H1 (cell line): ENCODE results near the gene ARMS2. TPM values are rescaled to one million over a fixed set of nuclear protein-coding genes. Genes with fewer than 3 reads are reported as not detected.

Experiments
- CTCF ChIA-PET: fragments of 300-600 bp; sonication (Branson Sonifier 250); formaldehyde crosslinking; loops from one replicate; lab custom pipeline; 2021; ENCODE audit not compliant: partially characterized antibody; lab: Charles Lee
- POLR2A ChIA-PET: fragments of 300-600 bp; sonication (Branson Sonifier 250); formaldehyde crosslinking; loops from one replicate; lab custom pipeline; 2021; ENCODE audit warnings: inconsistent platforms; ENCODE audit not compliant: partially characterized antibody; lab: Charles Lee
- DNase-seq, 2 experiments: peaks; one replicate each; pipeline versions ENCODE4 v3.0.0 to v3.0.0-alpha.2; 2010 to 2022; ENCODE audit warnings: low spot score in 2 of 2, low read depth in 1 of 2, mixed read lengths in 1 of 2
- FAIRE-seq: peaks from 2 replicates; lab custom pipeline; 2011; peaks lifted over from hg19 to GRCh38; lab: Jason Lieb, UNC
- H2AFZ ChIP-seq: 2 replicates; pipeline ENCODE4 v1.8.1; 2012; ENCODE audit warnings: low read length, inconsistent platforms
- H2AK5ac ChIP-seq: 2 replicates; pipeline ENCODE4 v1.6.1; 2013; ENCODE audit warnings: low read depth, low read length
- H2BK120ac ChIP-seq: replicated peaks from 2 replicates; pipeline ENCODE3; 2013; ENCODE audit warnings: low read depth, low read length, inconsistent platforms
- H2BK12ac ChIP-seq: 2 replicates; pipeline ENCODE4 v1.6.1; 2013; ENCODE audit warnings: low read depth, low read length
- H2BK15ac ChIP-seq: 2 replicates; pipeline ENCODE4 v1.6.1; 2013; ENCODE audit warnings: low read length
- H2BK20ac ChIP-seq: 2 replicates; pipeline ENCODE4 v1.6.1; 2013; ENCODE audit warnings: low read length
- H2BK5ac ChIP-seq: 2 replicates; pipeline ENCODE4 v1.6.1; 2013; ENCODE audit warnings: low read depth, low read length
- H3K14ac ChIP-seq: 2 replicates; pipeline ENCODE4 v1.6.1; 2013; ENCODE audit warnings: inconsistent platforms; ENCODE audit not compliant: insufficient read length
- H3K18ac ChIP-seq: 2 replicates; pipeline ENCODE4 v1.6.1; 2013; ENCODE audit warnings: low read length; ENCODE audit errors: extremely low read depth
- H3K23ac ChIP-seq: 2 replicates; pipeline ENCODE4 v1.6.1; 2013; ENCODE audit warnings: inconsistent platforms; ENCODE audit not compliant: insufficient read length
- H3K23me2 ChIP-seq: 2 replicates; pipeline ENCODE4 v1.6.1; 2013; ENCODE audit warnings: low read depth, low read length
- H3K27ac ChIP-seq: 2 replicates; pipeline ENCODE4 v1.6.1; 2011; ENCODE audit warnings: low read depth, low read length, inconsistent platforms
- H3K27me3 ChIP-seq, 4 experiments: replicated peaks in 1 of 4; 1 replicate in 1 of 4; 2 replicates in 3 of 4; pipeline versions ENCODE4 v1.6.1 to v1.8.1; 2011 to 2013; ENCODE audit warnings: low read length in 3 of 4, mild to moderate bottlenecking in 3 of 4, inconsistent platforms in 2 of 4, mixed read lengths in 2 of 4, moderate library complexity in 1 of 4; ENCODE audit not compliant: control insufficient read depth in 3 of 4, insufficient read depth in 3 of 4; ENCODE audit errors: extremely low read depth in 1 of 4
- H3K36me3 ChIP-seq, 4 experiments: 2 replicates each; pipeline versions ENCODE4 v1.6.1 to v1.8.1; 2011 to 2013; ENCODE audit warnings: mild to moderate bottlenecking in 4 of 4, low read length in 3 of 4, moderate library complexity in 2 of 4, control low read depth in 1 of 4, inconsistent platforms in 1 of 4; ENCODE audit not compliant: insufficient read depth in 4 of 4, control insufficient read depth in 2 of 4
- H3K4ac ChIP-seq: replicated peaks from 2 replicates; pipeline ENCODE3; 2013; ENCODE audit warnings: low read length, low read depth, mixed read lengths, inconsistent platforms; ENCODE audit not compliant: insufficient read length
- H3K4me1 ChIP-seq, 4 experiments: replicated peaks in 1 of 4; 1 replicate in 1 of 4; 2 replicates in 3 of 4; pipeline versions ENCODE4 v1.6.1 to v1.8.1; 2011 to 2013; ENCODE audit warnings: low read length in 3 of 4, inconsistent platforms in 2 of 4, mixed read lengths in 1 of 4; ENCODE audit not compliant: insufficient read depth in 4 of 4, control insufficient read depth in 3 of 4
- H3K4me2 ChIP-seq, 2 experiments: 2 replicates each; pipeline versions ENCODE4 v1.6.1 to v1.8.1; 2011 to 2013; ENCODE audit warnings: low read depth in 2 of 2, low read length in 2 of 2, control low read depth in 1 of 2, inconsistent platforms in 1 of 2, mild to moderate bottlenecking in 1 of 2; ENCODE audit not compliant: insufficient read depth in 1 of 2
- H3K4me3 ChIP-seq, 4 experiments: fragments of 200-600, 300-600 bp in 1 of 4; sonication (generic), shearing (Covaris generic), sonication (Bioruptor Twin) in 1 of 4; 2 replicates each; pipeline versions ENCODE4 v1.5.1 to v1.8.1; 2011 to 2016; ENCODE audit warnings: low read length in 4 of 4, low read depth in 3 of 4, control low read depth in 2 of 4, inconsistent platforms in 2 of 4, mild to moderate bottlenecking in 2 of 4, mixed read lengths in 1 of 4, moderate library complexity in 1 of 4; ENCODE audit not compliant: insufficient read depth in 2 of 4; ENCODE audit errors: extremely low read depth in 1 of 4
- H3K56ac ChIP-seq: replicated peaks from 2 replicates; pipeline ENCODE3; 2013; ENCODE audit warnings: low read depth, mild to moderate bottlenecking, mixed read lengths, low read length, inconsistent platforms; ENCODE audit not compliant: insufficient read length
- H3K79me1 ChIP-seq: 2 replicates; pipeline ENCODE4 v1.6.1; 2013; ENCODE audit warnings: low read depth, low read length, control low read depth
- H3K79me2 ChIP-seq, 2 experiments: 2 replicates each; pipeline versions ENCODE4 v1.6.1 to v1.8.1; 2012 to 2013; ENCODE audit warnings: low read length in 2 of 2, mild to moderate bottlenecking in 2 of 2, inconsistent platforms in 1 of 2; ENCODE audit not compliant: insufficient read depth in 2 of 2, control insufficient read depth in 1 of 2
- H3K9ac ChIP-seq, 4 experiments: replicated peaks in 1 of 4; 1 replicate in 1 of 4; 2 replicates in 3 of 4; pipeline versions ENCODE4 v1.6.1 to v1.8.1; 2011 to 2013; ENCODE audit warnings: low read depth in 3 of 4, low read length in 3 of 4, control low read depth in 2 of 4, mild to moderate bottlenecking in 2 of 4, moderate library complexity in 2 of 4, inconsistent platforms in 1 of 4; ENCODE audit errors: extremely low read depth in 1 of 4
- H3K9me3 ChIP-seq, 2 experiments: 2 replicates each; pipeline versions ENCODE4 v1.6.1 to v1.8.1; 2012 to 2013; ENCODE audit warnings: mild to moderate bottlenecking in 2 of 2, moderate library complexity in 2 of 2, control low read depth in 1 of 2, inconsistent platforms in 1 of 2, low read depth in 1 of 2, low read length in 1 of 2, mixed read lengths in 1 of 2; ENCODE audit not compliant: insufficient read depth in 2 of 2
- H4K20me1 ChIP-seq, 2 experiments: replicated peaks in 1 of 2; 2 replicates each; pipeline versions ENCODE3 to v1.8.1; 2011 to 2013; ENCODE audit warnings: inconsistent platforms in 2 of 2, low read length in 2 of 2, mild to moderate bottlenecking in 1 of 2; ENCODE audit not compliant: insufficient read depth in 2 of 2, control insufficient read depth in 1 of 2
- H4K5ac ChIP-seq: 2 replicates; pipeline ENCODE4 v1.6.1; 2013; ENCODE audit warnings: low read length, low read depth, mixed read lengths, inconsistent platforms; ENCODE audit not compliant: insufficient read length
- H4K8ac ChIP-seq: 2 replicates; pipeline ENCODE4 v1.8.0; 2013; ENCODE audit warnings: mild to moderate bottlenecking, moderate library complexity, low read length, inconsistent platforms; ENCODE audit not compliant: insufficient read depth; ENCODE audit errors: extremely low read depth
- H4K91ac ChIP-seq: replicated peaks from 2 replicates; pipeline ENCODE3; 2013; ENCODE audit warnings: low read length, mixed read lengths, inconsistent platforms; ENCODE audit not compliant: insufficient read length
- ATF3 ChIP-seq: IDR thresholded peaks from 2 replicates; pipeline ENCODE4 v1.6.1; 2011; ENCODE audit warnings: low read depth, mild to moderate bottlenecking, low read length; ENCODE audit not compliant: insufficient read depth
- BACH1 ChIP-seq: IDR thresholded peaks from 2 replicates; pipeline ENCODE4 v1.6.1; 2012; ENCODE audit warnings: low read length, improper control_type of control experiment
- CREB1 ChIP-seq: IDR thresholded peaks from 2 replicates; pipeline ENCODE4 v1.6.1; 2012; ENCODE audit warnings: inconsistent platforms
- CTBP2 ChIP-seq: IDR thresholded peaks from 2 replicates; pipeline ENCODE4 v1.7.0; 2011; ENCODE audit warnings: borderline replicate concordance, mild to moderate bottlenecking, moderate library complexity, mixed read lengths, low read length; ENCODE audit not compliant: insufficient read depth, insufficient read length
- GABPA ChIP-seq: IDR thresholded peaks from 2 replicates; pipeline ENCODE4 v1.6.1; 2011; ENCODE audit warnings: mild to moderate bottlenecking, low read length, moderate library complexity, borderline replicate concordance; ENCODE audit not compliant: insufficient read depth
- GTF2F1 ChIP-seq: IDR thresholded peaks from 2 replicates; pipeline ENCODE4 v1.6.1; 2012; ENCODE audit warnings: low read depth, low read length, improper control_type of control experiment, borderline replicate concordance
- JUND ChIP-seq: IDR thresholded peaks from 2 replicates; pipeline ENCODE4 v1.6.1; 2011; ENCODE audit warnings: mild to moderate bottlenecking, improper control_type of control experiment, low read length
- PHF8 ChIP-seq: fragments of 200-600 bp; sonication (generic); conservative IDR thresholded peaks from 2 replicates; pipeline ENCODE4 v1.7.1; 2012; ENCODE audit warnings: low read depth, mild to moderate bottlenecking, inconsistent platforms, low read length, moderate library complexity
- POLR2AphosphoS5 ChIP-seq: IDR thresholded peaks from 2 replicates; pipeline ENCODE4 v1.6.1; 2011; ENCODE audit warnings: low read depth, low read length
- POU5F1 ChIP-seq: IDR thresholded peaks from 2 replicates; pipeline ENCODE4 v1.6.1; 2011; ENCODE audit warnings: low read depth, mild to moderate bottlenecking, low read length, moderate library complexity
- RFX5 ChIP-seq: IDR thresholded peaks from 2 replicates; pipeline ENCODE4 v1.6.1; 2011; ENCODE audit warnings: low read depth, low read length, improper control_type of control experiment, borderline replicate concordance
- SIRT6 ChIP-seq: IDR thresholded peaks from one replicate; pipeline ENCODE4 v1.7.1; 2012; ENCODE audit warnings: low read length, inconsistent platforms
- ZNF274 ChIP-seq: IDR thresholded peaks from 2 replicates; pipeline ENCODE4 v1.7.0; 2012; ENCODE audit warnings: low read length, borderline replicate concordance; ENCODE audit errors: extremely low read depth
- WGBS, 2 experiments: shearing (Covaris generic) in 1 of 2; methylation state at CpG; one replicate each; pipeline versions ENCODE4 v1.1.6 to v1.1.7; 2013 to 2015; ENCODE audit warnings: low lambda C conversion rate in 2 of 2, mixed read lengths in 2 of 2, inconsistent platforms in 1 of 2, low coverage in 1 of 2, missing lambda C conversion rate in 1 of 2; ENCODE audit not compliant: insufficient replicate concordance in 2 of 2, insufficient coverage in 1 of 2, insufficient read length in 1 of 2; ENCODE audit errors: extremely low coverage in 1 of 2, missing lambda C conversion rate in 1 of 2; 5-methylcytosine and 5-hydroxymethylcytosine counted together
- polyA plus RNA-seq, 7 experiments: library from polyadenylated mRNA; depleted of rRNA in 3 of 7; stranded (reverse) in 5 of 7; unstranded in 2 of 7; fragments of >200 nt in 5 of 7; fragments of 200-250 nt in 2 of 7; gene quantifications; 1 replicate in 5 of 7; 2 replicates in 1 of 7; 4 replicates in 1 of 7; pipeline versions ENCODE4 v1.2.1 to v1.2.3, GENCODE V29; 2011 to 2013; ENCODE audit warnings: missing spikeins in 2 of 7, mixed read lengths in 2 of 7
- total RNA-seq: library from RNA; stranded (reverse); fragmentation: NEBNext Ultra II Directional; extraction: Animal tissue kit (Norgen Biotek cat#: 25700); gene quantifications from 2 replicates; pipeline ENCODE4 v1.2.1, GENCODE V29; 2021

Gene ARMS2
- total and polyA plus RNA-seq, 2 of the 8 experiments (the other 6 are each of a cell fraction or from before 2014, with no cell fraction given) = not detected

- H3K4me3 ChIP-seq = no peak overlapping the region
- H3K18ac ChIP-seq = no peak overlapping the region
- H3K4me2 ChIP-seq = no peak overlapping the region
- no peak overlapping the region for H3K4ac ChIP-seq
- no peak overlapping the region for H3K9ac ChIP-seq
- no peak overlapping the region for H3K27ac ChIP-seq
- H3K9me3 ChIP-seq = no peaks in the 10 kb centered on the region
- 94% methylated on average over 5 of the region's 5 CpGs; no CpG with 5 or more reads in 1 of the 2 experiments for WGBS, 2 experiments
- no peak overlapping the region for H2BK120ac ChIP-seq
- H2BK12ac ChIP-seq = no peak overlapping the region
- no peak overlapping the region for H2AK5ac ChIP-seq
- no peak overlapping the region for H2BK20ac ChIP-seq
- H4K8ac ChIP-seq = no peak overlapping the region
- FAIRE-seq (no peak), DNase-seq (no peak)
- no peak overlapping the region for H2BK15ac ChIP-seq
- no peaks in the 10 kb centered on the region; the same call in 1 of the 2 replicates for H3K79me1 ChIP-seq
- H4K5ac ChIP-seq = no peak overlapping the region
- H4K20me1 ChIP-seq = no peaks in the 10 kb centered on the region
- ChIA-PET POLR2A (no interaction called here), CTCF (interaction anchor here (0.7 to 1.2 kb wide), 2 partner anchors 122 to 144 kb away, joined by 3 to 4 read pairs; no protein-coding TSS in a partner anchor)
- H3K27me3 ChIP-seq = no peaks in the 10 kb centered on the region
- no peak overlapping the region for H3K14ac ChIP-seq
- H3K23me2 ChIP-seq = no peaks in the 10 kb centered on the region
- no peaks in the 10 kb centered on the region for H3K79me2 ChIP-seq
- H2BK5ac ChIP-seq = no peak overlapping the region
- peaks cover 0 to 23% (median 3%) of the 10 kb centered on the region in 4 experiments; a peak in 5 of 8 replicates for H3K36me3 ChIP-seq
- H3K4me1 ChIP-seq = 0 out of 7 replicates have a peak, but pooled peaks cover 0 to 3% (median 0%) of the 10 kb centered on the region in 4 experiments
- no peak overlapping the region for H2AFZ ChIP-seq
- no peak overlapping the region for H4K91ac ChIP-seq
- H3K23ac ChIP-seq = no peak overlapping the region
- H3K56ac ChIP-seq = no peak overlapping the region
- no peak for TF ChIP-seq ZNF274
- no peak for TF ChIP-seq GABPA
- TF ChIP-seq RFX5 = no peak
- TF ChIP-seq JUND = no peak
- TF ChIP-seq POU5F1 = no peak
- no peak for TF ChIP-seq CREB1
- no peak for TF ChIP-seq CTBP2
- no peak for TF ChIP-seq POLR2AphosphoS5
- no peak for TF ChIP-seq ATF3
- TF ChIP-seq BACH1 = no peak
- TF ChIP-seq SIRT6 = no peak
- TF ChIP-seq PHF8 = no peak
- TF ChIP-seq GTF2F1 = no peak
Observed at GRCh38 chr10:122422266-122422989, 32.0 kb upstream of the ARMS2 start.
